Uterus (tissue), 4 donors: ENCODE measurements around the gene OBI1. TPM values are rescaled to one million over a fixed set of nuclear protein-coding genes. Genes with fewer than 3 reads are reported as not detected.

Source experiments
- DNase-seq, 2 donors: peaks; one replicate each; pipeline ENCODE4 v3.0.0-alpha.2; 2019 to 2020
- H3K27ac ChIP-seq, 2 donors: fragments of 200-600 bp; sonication (generic); 1 replicate in 1 of 2; 2 replicates in 1 of 2; pipeline ENCODE4 v1.5.1; 2016 to 2018
- H3K27me3 ChIP-seq, 2 donors: fragments of 200-600 bp; sonication (generic); one replicate each; pipeline ENCODE4 v1.5.1; 2018 to 2019; ENCODE audit warnings: control low read depth in 1 of 2
- H3K36me3 ChIP-seq, 2 donors: fragments of 200-600 bp; sonication (generic); one replicate each; pipeline ENCODE4 v1.5.1; 2019; ENCODE audit warnings: control low read depth in 1 of 2
- H3K4me1 ChIP-seq, 2 donors: fragments of 200-600 bp; sonication (generic); one replicate each; pipeline ENCODE4 v1.5.1; 2018 to 2019; ENCODE audit warnings: control low read depth in 1 of 2
- H3K4me3 ChIP-seq, 2 donors: fragments of 200-600 bp; sonication (generic); 1 replicate in 1 of 2; 2 replicates in 1 of 2; pipeline ENCODE4 v1.5.1; 2018 to 2019; ENCODE audit warnings: mild to moderate bottlenecking in 1 of 2
- H3K9me3 ChIP-seq, 2 donors: fragments of 200-600 bp; sonication (generic); one replicate each; pipeline ENCODE4 v1.5.1; 2019; ENCODE audit warnings: control low read depth in 1 of 2
- POLR2A ChIP-seq, 2 donors: fragments of 450-650 bp; IDR thresholded peaks; one replicate each; pipeline ENCODE4 v1.6.1; 2016; ENCODE audit warnings: antibody characterized with exemption in 2 of 2, mild to moderate bottlenecking in 1 of 2, moderate library complexity in 1 of 2
- intact Hi-C: fragments of 100-400 bp; cut with DNase I; formaldehyde crosslinking; loops from one replicate; pipeline ENCODE4 v1.15.1; 2023; ENCODE audit warnings: low total_unique reads
- total RNA-seq, 4 donors: library from RNA; depleted of rRNA in 3 of 4; stranded (reverse); fragments of >200 nt in 3 of 4; gene quantifications; one replicate each; pipeline versions ENCODE4 v1.1.0 to v1.2.4, GENCODE V29; 2014 to 2023
- TF ChIP-seq, protein P1 (sequence below), 4 experiments: fragments of 200-600 bp in 2 of 4; fragments of 450-650 bp in 2 of 4; sonication (generic) in 2 of 4; IDR thresholded peaks; one replicate each; pipeline ENCODE4 v1.5.1; 2016 to 2019; ENCODE audit warnings: antibody characterized with exemption in 4 of 4, mild to moderate bottlenecking in 2 of 4, moderate library complexity in 1 of 4
- donor health status: DM: yes; HTN: yes; CAD: no.

OBI1 gene
- total RNA-seq, 4 donors from 2014 or later = 4.7 to 32.6 (median 10.0) TPM

GRCh38 chr13:78596736-78597601 lies 62.0 kb downstream of the OBI1 start:
- no peak overlapping the region for H3K4me3 ChIP-seq
- intact Hi-C loops = no loop called here
- TF ChIP-seq POLR2A (IDR thresholded peaks at IDR 0.05) = no peak
- TF ChIP-seq, protein P1, sequence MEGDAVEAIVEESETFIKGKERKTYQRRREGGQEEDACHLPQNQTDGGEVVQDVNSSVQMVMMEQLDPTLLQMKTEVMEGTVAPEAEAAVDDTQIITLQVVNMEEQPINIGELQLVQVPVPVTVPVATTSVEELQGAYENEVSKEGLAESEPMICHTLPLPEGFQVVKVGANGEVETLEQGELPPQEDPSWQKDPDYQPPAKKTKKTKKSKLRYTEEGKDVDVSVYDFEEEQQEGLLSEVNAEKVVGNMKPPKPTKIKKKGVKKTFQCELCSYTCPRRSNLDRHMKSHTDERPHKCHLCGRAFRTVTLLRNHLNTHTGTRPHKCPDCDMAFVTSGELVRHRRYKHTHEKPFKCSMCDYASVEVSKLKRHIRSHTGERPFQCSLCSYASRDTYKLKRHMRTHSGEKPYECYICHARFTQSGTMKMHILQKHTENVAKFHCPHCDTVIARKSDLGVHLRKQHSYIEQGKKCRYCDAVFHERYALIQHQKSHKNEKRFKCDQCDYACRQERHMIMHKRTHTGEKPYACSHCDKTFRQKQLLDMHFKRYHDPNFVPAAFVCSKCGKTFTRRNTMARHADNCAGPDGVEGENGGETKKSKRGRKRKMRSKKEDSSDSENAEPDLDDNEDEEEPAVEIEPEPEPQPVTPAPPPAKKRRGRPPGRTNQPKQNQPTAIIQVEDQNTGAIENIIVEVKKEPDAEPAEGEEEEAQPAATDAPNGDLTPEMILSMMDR (IDR thresholded peaks at IDR 0.05) = no peak
- H3K27ac ChIP-seq = no peak overlapping the region
- peaks cover 36 to 94% of the 10 kb centered on the region in 2 donors for H3K27me3 ChIP-seq
- DNase-seq = no peak
- peaks cover 0 to 3% of the 10 kb centered on the region in 2 donors for H3K9me3 ChIP-seq
- no peaks in the 10 kb centered on the region for H3K4me1 ChIP-seq
- H3K36me3 ChIP-seq = no peaks in the 10 kb centered on the region

GRCh38 chr13:78596399-78596735 lies 62.6 kb downstream of the OBI1 start:
- H3K36me3 ChIP-seq = no peaks in the 10 kb centered on the region
- H3K27me3 ChIP-seq = peaks cover 38 to 98% of the 10 kb centered on the region in 2 donors
- no peaks in the 10 kb centered on the region for H3K4me1 ChIP-seq
- no peak overlapping the region for H3K27ac ChIP-seq
- H3K4me3 ChIP-seq = no peak overlapping the region
- DNase-seq = no peak
- peaks cover 0 to 3% of the 10 kb centered on the region in 2 donors for H3K9me3 ChIP-seq
- TF ChIP-seq, protein P1 (IDR thresholded peaks at IDR 0.05) = no peak
- TF ChIP-seq POLR2A (IDR thresholded peaks at IDR 0.05) = no peak
- intact Hi-C loops = no loop called here

- Histone ChIP-seq H3K4me3 (no peak overlapping the region), H3K27me3 (peaks cover 33 to 94% of the 10 kb centered on the region in 2 donors)
These were observed 63.2 kb downstream of the OBI1 start for GRCh38 chr13:78595495-78596398.

DNA sequence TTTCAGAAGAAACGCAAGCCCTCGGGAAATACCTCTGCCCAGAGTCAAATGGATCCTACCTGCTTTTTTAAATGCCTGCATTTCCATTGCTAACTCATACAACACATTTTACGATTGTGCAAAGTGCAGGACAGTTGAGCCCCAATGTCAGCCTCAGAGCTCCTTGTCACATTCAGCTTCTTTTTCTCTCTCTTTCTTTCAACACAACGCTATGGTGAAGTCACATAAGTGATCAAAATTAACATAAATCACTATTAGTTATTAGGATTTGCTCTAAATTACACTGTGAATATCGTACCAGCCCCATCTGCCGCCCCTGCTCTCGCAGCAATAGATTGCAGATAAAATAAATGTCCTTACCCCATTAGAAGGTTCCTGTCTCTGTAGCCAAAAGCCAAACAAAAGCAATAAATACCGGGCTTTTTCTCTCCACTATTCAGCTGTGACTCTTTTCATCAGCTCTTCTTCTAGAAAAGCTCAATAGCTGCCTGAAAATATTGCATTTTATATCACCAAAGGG lies 64.4 kb downstream of the OBI1 start:
- intact Hi-C loops = no loop called here
- no peak overlapping the region for H3K4me3 ChIP-seq
- H3K27me3 ChIP-seq = peaks cover 29 to 89% of the 10 kb centered on the region in 2 donors
- H3K4me1 ChIP-seq = no peaks in the 10 kb centered on the region
- TF ChIP-seq POLR2A (IDR thresholded peaks at IDR 0.05) = no peak
- TF ChIP-seq, protein P1 (IDR thresholded peaks at IDR 0.05) = no peak
- no peaks in the 10 kb centered on the region for H3K36me3 ChIP-seq
- no peak overlapping the region for H3K27ac ChIP-seq
- peaks cover 0 to 3% of the 10 kb centered on the region in 2 donors for H3K9me3 ChIP-seq
- DNase-seq = no peak

More at GRCh38 chr13:78595495-78596398, 63.2 kb downstream of the OBI1 start:
- H3K27ac ChIP-seq = no peak overlapping the region
- H3K36me3 ChIP-seq = no peaks in the 10 kb centered on the region
- no peaks in the 10 kb centered on the region for H3K4me1 ChIP-seq
- no peak for DNase-seq
- intact Hi-C loops = no loop called here
- TF ChIP-seq POLR2A (IDR thresholded peaks at IDR 0.05) = no peak
- TF ChIP-seq, protein P1 (IDR thresholded peaks at IDR 0.05) = no peak
- peaks cover 0 to 3% of the 10 kb centered on the region in 2 donors for H3K9me3 ChIP-seq
